Mucosa of stomach (tissue), 1 donor: ENCODE data around the gene RPS21.
"Not testable (repeated sequence)": the region's sequence is repeated elsewhere in the genome, so short reads cannot be mapped to it uniquely, and the experiment has no call there.

Experiments
- H3K27me3 ChIP-seq: one replicate; pipeline ENCODE4 v1.7.0; 2013; ENCODE audit warnings: mild to moderate bottlenecking, low read length; ENCODE audit not compliant: control insufficient read depth, insufficient read depth
- H3K36me3 ChIP-seq: one replicate; pipeline ENCODE4 v1.7.0; 2013; ENCODE audit warnings: low read length; ENCODE audit not compliant: control insufficient read depth, insufficient read depth
- H3K4me1 ChIP-seq: one replicate; pipeline ENCODE4 v1.7.0; 2013; ENCODE audit warnings: mild to moderate bottlenecking, low read length; ENCODE audit not compliant: control insufficient read depth, insufficient read depth
- H3K4me3 ChIP-seq: one replicate; pipeline ENCODE4 v1.7.0; 2013; ENCODE audit warnings: low read length
- H3K9ac ChIP-seq: one replicate; pipeline ENCODE4 v1.7.0; 2013; ENCODE audit warnings: mild to moderate bottlenecking, low read length, moderate library complexity
- H3K9me3 ChIP-seq: one replicate; pipeline ENCODE4 v1.7.0; 2013; ENCODE audit warnings: mild to moderate bottlenecking, low read length, moderate library complexity; ENCODE audit not compliant: control insufficient read depth
- donor health status: Pancreatic carcinoma.

RPS21 gene

GRCh38 chr20:62418709-62419487 is 32.0 kb downstream of the RPS21 start:
- no peak overlapping the region for H3K9ac ChIP-seq
- peaks cover 5% of the 10 kb centered on the region for H3K27me3 ChIP-seq
- no peak overlapping the region for H3K4me3 ChIP-seq
- H3K9me3 ChIP-seq, result no peaks in the 10 kb centered on the region
- peaks cover 7% of the 10 kb centered on the region for H3K4me1 ChIP-seq
- no peaks in the 10 kb centered on the region for H3K36me3 ChIP-seq

GRCh38 chr20:62419759-62420158 is 32.9 kb downstream of the RPS21 start:
- Histone ChIP-seq H3K9ac (no peak overlapping the region), H3K4me3 (no peak overlapping the region), H3K4me1 (peaks cover 5% of the 10 kb centered on the region), H3K9me3 (no peaks in the 10 kb centered on the region), H3K36me3 (no peaks in the 10 kb centered on the region), H3K27me3 (peaks cover 5% of the 10 kb centered on the region)

- no peak overlapping the region for H3K9ac ChIP-seq
These were observed 34.2 kb downstream of the RPS21 start for GRCh38 chr20:62420846-62421715.

GRCh38 chr20:62421716-62421990 is 34.8 kb downstream of the RPS21 start:
- Histone ChIP-seq H3K36me3 (no peaks in the 10 kb centered on the region), H3K4me1 (peaks cover 9% of the 10 kb centered on the region), H3K9me3 (no peaks in the 10 kb centered on the region), H3K27me3 (peaks cover 5% of the 10 kb centered on the region), H3K4me3 (no peak overlapping the region), H3K9ac (no peak overlapping the region)

More at GRCh38 chr20:62420846-62421715, 34.2 kb downstream of the RPS21 start:
- Histone ChIP-seq H3K9me3 (no peaks in the 10 kb centered on the region), H3K4me1 (peaks cover 5% of the 10 kb centered on the region), H3K27me3 (peaks cover 5% of the 10 kb centered on the region), H3K36me3 (no peaks in the 10 kb centered on the region), H3K4me3 (no peak overlapping the region)

GRCh38 chr20:62422636-62423325 is 35.9 kb downstream of the RPS21 start:
- Histone ChIP-seq H3K9ac (no peak overlapping the region), H3K4me3 (no peak overlapping the region), H3K27me3 (peaks cover 5% of the 10 kb centered on the region), H3K9me3 (no peaks in the 10 kb centered on the region), H3K4me1 (peaks cover 18% of the 10 kb centered on the region), H3K36me3 (no peaks in the 10 kb centered on the region)

- H3K9ac ChIP-seq, result no peak overlapping the region
- peaks cover 24% of the 10 kb centered on the region for H3K4me1 ChIP-seq
- H3K36me3 ChIP-seq, result no peaks in the 10 kb centered on the region
- no peak overlapping the region for H3K4me3 ChIP-seq
- no peaks in the 10 kb centered on the region for H3K9me3 ChIP-seq
- H3K27me3 ChIP-seq, result peaks cover 5% of the 10 kb centered on the region
These were observed 36.4 kb downstream of the RPS21 start for GRCh38 chr20:62423326-62423706.

- Histone ChIP-seq H3K36me3 (no peaks in the 10 kb centered on the region), H3K4me3 (no peak overlapping the region), H3K4me1 (peaks cover 35% of the 10 kb centered on the region)
These were observed 37.6 kb downstream of the RPS21 start for GRCh38 chr20:62424249-62425107.

GRCh38 chr20:62425281-62426058 is 38.6 kb downstream of the RPS21 start:
- peaks cover 5% of the 10 kb centered on the region for H3K27me3 ChIP-seq
- H3K9ac ChIP-seq, result no peak overlapping the region
- no peak overlapping the region for H3K4me3 ChIP-seq
- peaks cover 45% of the 10 kb centered on the region for H3K4me1 ChIP-seq
- H3K36me3 ChIP-seq, result no peaks in the 10 kb centered on the region
- no peaks in the 10 kb centered on the region for H3K9me3 ChIP-seq

More at GRCh38 chr20:62424249-62425107, 37.6 kb downstream of the RPS21 start:
- Histone ChIP-seq H3K9ac (no peak overlapping the region), H3K27me3 (peaks cover 5% of the 10 kb centered on the region), H3K9me3 (no peaks in the 10 kb centered on the region)

- H3K4me1 ChIP-seq, result peaks cover 49% of the 10 kb centered on the region
- H3K9ac ChIP-seq, H3K27me3 ChIP-seq, H3K36me3 ChIP-seq, H3K4me3 ChIP-seq, H3K9me3 ChIP-seq: not testable (repeated sequence)
These were observed 39.1 kb downstream of the RPS21 start for GRCh38 chr20:62426059-62426348.

- Histone ChIP-seq H3K9ac (no peak overlapping the region), H3K9me3 (no peaks in the 10 kb centered on the region), H3K27me3 (peaks cover 5% of the 10 kb centered on the region), H3K36me3 (no peaks in the 10 kb centered on the region), H3K4me3 (peak overlapping the region; percentile 19), H3K4me1 (peaks cover 49% of the 10 kb centered on the region)
These were observed 39.8 kb downstream of the RPS21 start for GRCh38 chr20:62426699-62427131.
